Measurements from ENCODE around the gene GPA33.

- TF ChIP-seq MXI1 (conservative IDR thresholded peaks at IDR 0.05; ENCODE audit: poor library complexity, severe bottlenecking), result no peak
- no peak for TF ChIP-seq CTCF (IDR thresholded peaks at IDR 0.05; ENCODE audit: poor library complexity, severe bottlenecking)
- TF ChIP-seq EZH2 (IDR thresholded peaks at IDR 0.05; ENCODE audit: borderline replicate concordance, insufficient read depth, low read length, poor library complexity, severe bottlenecking), result no peak
- TF ChIP-seq TAF1 (IDR thresholded peaks at IDR 0.05; ENCODE audit: low read depth), result no peak
- no peak for TF ChIP-seq POLR2AphosphoS5 (IDR thresholded peaks at IDR 0.05)
- TF ChIP-seq EP300 (conservative IDR thresholded peaks at IDR 0.05; ENCODE audit: poor library complexity, severe bottlenecking), result no peak
- no peak for TF ChIP-seq REST (IDR thresholded peaks at IDR 0.05; ENCODE audit: borderline replicate concordance)
- TF ChIP-seq RAD21 (conservative IDR thresholded peaks at IDR 0.05), result no peak
These were observed 33.5 kb downstream of the GPA33 start for GRCh38 chr1:167056529-167057231.

Measured in neural cell (in vitro differentiated cells).